CD14-positive monocyte (primary cell): ENCODE data around the gene NIT1. TPM values are rescaled to one million over a fixed set of nuclear protein-coding genes. Genes with fewer than 3 reads are reported as not detected.

Source experiments
- DNase-seq, 3 donors: peaks; one replicate each; pipeline ENCODE4 v3.0.0-alpha.2; 2011 to 2022
- H2AFZ ChIP-seq: 2 replicates; pipeline ENCODE4 v1.6.0; 2012; ENCODE audit warnings: mild to moderate bottlenecking, low read depth, low read length, inconsistent platforms; ENCODE audit not compliant: insufficient read depth, poor library complexity, severe bottlenecking
- H3K27ac ChIP-seq, 2 donors: 1 replicate in 1 of 2; 2 replicates in 1 of 2; pipeline ENCODE4 v1.5.1; 2012 to 2013; ENCODE audit warnings: low read length in 2 of 2, control low read depth in 1 of 2, inconsistent platforms in 1 of 2, low read depth in 1 of 2, mild to moderate bottlenecking in 1 of 2
- H3K27me3 ChIP-seq, 2 donors: one replicate each; pipeline versions ENCODE4 v1.6.0 to v1.6.1; 2011 to 2013; ENCODE audit warnings: low read length in 2 of 2; ENCODE audit not compliant: control insufficient read depth in 2 of 2, insufficient read depth in 2 of 2
- H3K36me3 ChIP-seq, 2 donors: replicated peaks in 1 of 2; 1 replicate in 1 of 2; 2 replicates in 1 of 2; pipeline versions ENCODE4 v1.5.1 to v1.6.1; 2012 to 2013; ENCODE audit warnings: low read length in 2 of 2, control low read depth in 1 of 2, inconsistent platforms in 1 of 2, mild to moderate bottlenecking in 1 of 2; ENCODE audit not compliant: insufficient read depth in 2 of 2, control insufficient read depth in 1 of 2
- H3K4me1 ChIP-seq, 2 donors: 1 replicate in 1 of 2; 2 replicates in 1 of 2; pipeline versions ENCODE4 v1.5.1 to v1.6.1; 2012 to 2013; ENCODE audit warnings: low read length in 2 of 2, control low read depth in 1 of 2, inconsistent platforms in 1 of 2, mild to moderate bottlenecking in 1 of 2, moderate library complexity in 1 of 2; ENCODE audit not compliant: insufficient read depth in 2 of 2, control insufficient read depth in 1 of 2
- H3K4me2 ChIP-seq: replicated peaks from 2 replicates; pipeline ENCODE3; 2012; ENCODE audit warnings: low read length, moderate library complexity, mild to moderate bottlenecking; ENCODE audit not compliant: poor library complexity, severe bottlenecking; ENCODE audit errors: extremely low read depth
- H3K4me3 ChIP-seq, 3 experiments: fragments of 200-600 bp in 1 of 3; sonication (generic) in 1 of 3; replicated peaks in 1 of 3; 1 replicate in 2 of 3; 2 replicates in 1 of 3; pipeline ENCODE4 v1.5.1; 2011 to 2013; ENCODE audit warnings: low read length in 3 of 3, mild to moderate bottlenecking in 3 of 3, control low read depth in 2 of 3, low read depth in 2 of 3, inconsistent platforms in 1 of 3, moderate library complexity in 1 of 3
- H3K79me2 ChIP-seq: 2 replicates; pipeline ENCODE4 v1.6.0; 2012; ENCODE audit warnings: mild to moderate bottlenecking, control low read depth, inconsistent platforms, low read length, moderate library complexity; ENCODE audit not compliant: insufficient read depth
- H3K9ac ChIP-seq: 2 replicates; pipeline ENCODE4 v1.6.0; 2017; ENCODE audit warnings: low read length, mild to moderate bottlenecking; ENCODE audit not compliant: insufficient read depth, poor library complexity, severe bottlenecking
- H3K9me3 ChIP-seq, 2 donors: replicated peaks in 1 of 2; 1 replicate in 1 of 2; 2 replicates in 1 of 2; pipeline versions ENCODE4 v1.5.1 to v1.6.1; 2012 to 2013; ENCODE audit warnings: low read length in 2 of 2, control low read depth in 1 of 2; ENCODE audit not compliant: control insufficient read depth in 1 of 2, insufficient read depth in 1 of 2
- H4K20me1 ChIP-seq: 2 replicates; pipeline ENCODE4 v1.6.0; 2012; ENCODE audit warnings: mild to moderate bottlenecking, low read length, control low read depth, moderate library complexity; ENCODE audit not compliant: insufficient read depth
- H3K27ac Mint-ChIP-seq, 7 donors: one replicate each; pipeline ENCODE4 v1.8.0; 2020; ENCODE audit warnings: mild to moderate bottlenecking in 7 of 7, mixed read lengths in 7 of 7, moderate library complexity in 6 of 7, inconsistent platforms in 2 of 7
- H3K27me3 Mint-ChIP-seq, 3 donors: one replicate each; pipeline ENCODE4 v1.8.0; 2021 to 2022; ENCODE audit warnings: low read depth in 3 of 3, mild to moderate bottlenecking in 3 of 3, mixed read lengths in 3 of 3, moderate library complexity in 3 of 3, inconsistent platforms in 1 of 3
- H3K36me3 Mint-ChIP-seq, 2 donors: one replicate each; pipeline ENCODE4 v1.8.0; 2020; ENCODE audit warnings: mixed read lengths in 2 of 2, inconsistent platforms in 1 of 2, mild to moderate bottlenecking in 1 of 2
- H3K4me1 Mint-ChIP-seq: one replicate; pipeline ENCODE4 v1.8.0; 2020; ENCODE audit warnings: mild to moderate bottlenecking, mixed read lengths
- H3K4me3 Mint-ChIP-seq, 2 donors: one replicate each; pipeline ENCODE4 v1.8.0; 2020; ENCODE audit warnings: mild to moderate bottlenecking in 2 of 2, mixed read lengths in 2 of 2, moderate library complexity in 1 of 2
- H3K9me3 Mint-ChIP-seq, 7 donors: one replicate each; pipeline ENCODE4 v1.8.0; 2020 to 2022; ENCODE audit warnings: mixed read lengths in 7 of 7, mild to moderate bottlenecking in 6 of 7, moderate library complexity in 6 of 7, inconsistent platforms in 2 of 7
- CTCF ChIP-seq: fragments of 200-600 bp; IDR thresholded peaks from one replicate; pipeline ENCODE4 v1.8.0; 2022; ENCODE audit warnings: antibody characterized with exemption, mild to moderate bottlenecking
- WGBS: methylation state at CpG from one replicate; pipeline ENCODE4 v1.1.5; 2013; ENCODE audit warnings: missing lambda C conversion rate; ENCODE audit not compliant: insufficient coverage; 5-methylcytosine and 5-hydroxymethylcytosine counted together
- intact Hi-C, 2 donors: fragments of 100-400 bp; cut with micrococcal nuclease; formaldehyde crosslinking; loops; one replicate each; pipeline versions ENCODE4 v1.15.0 to v1.15.1; 2023
- polyA plus RNA-seq, 3 donors: library from polyadenylated mRNA; depleted of rRNA in 1 of 3; unstranded in 2 of 3; stranded (reverse) in 1 of 3; fragments of 300-500 nt in 2 of 3; fragments of >200 nt in 1 of 3; fragmentation: Illumina TruSeq in 2 of 3; gene quantifications; 1 replicate in 2 of 3; 2 replicates in 1 of 3; pipeline ENCODE4 v1.2.3, GENCODE V29; 2012 to 2021

Gene NIT1
- polyA plus RNA-seq, 3 donors = 28.4 to 84.7 (median 35.7) TPM

DNA sequence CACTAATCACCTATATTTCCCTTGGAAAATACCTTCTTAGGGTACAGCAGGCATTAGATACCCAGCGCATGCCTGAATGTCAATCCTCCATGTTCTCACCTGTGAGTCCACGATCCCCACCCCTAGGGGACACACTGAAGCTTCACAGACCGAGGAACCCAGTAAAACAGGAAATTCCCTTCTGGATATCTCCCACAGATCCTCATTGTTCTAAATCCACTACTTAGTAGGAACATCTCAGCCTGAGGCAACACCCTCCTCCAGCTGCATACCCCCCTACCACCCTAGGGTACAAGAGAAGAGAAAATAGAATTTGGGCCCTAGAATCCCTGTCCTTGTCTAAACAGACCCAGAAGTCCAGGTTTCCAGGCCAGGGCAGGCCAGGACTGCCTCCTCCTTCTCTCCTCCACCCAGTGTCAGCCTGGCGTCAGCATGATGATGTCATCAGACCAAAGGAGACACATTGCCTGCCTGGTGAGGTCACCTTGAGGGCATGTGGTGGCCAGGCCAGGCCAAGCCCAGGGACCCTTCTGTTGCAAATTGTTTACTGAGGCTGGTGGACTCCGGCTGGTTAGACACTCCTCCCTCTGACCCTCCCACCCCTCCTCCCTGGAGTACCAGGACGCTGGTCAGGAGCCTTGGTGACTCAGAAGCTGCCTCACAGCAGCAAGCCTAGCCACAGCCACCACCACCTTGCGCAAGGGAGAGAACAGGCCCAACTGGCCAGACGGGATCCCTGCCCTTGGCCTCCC is 34.7 kb upstream of the NIT1 start:
- Mint-ChIP-seq H3K27ac (peak overlapping the region; percentile 90 to 98 (median 96)), H3K4me1 (peaks cover 69% of the 10 kb centered on the region), H3K9me3 (no peaks in the 10 kb centered on the region), H3K36me3 (peaks cover 7 to 15% of the 10 kb centered on the region in 2 donors), H3K27me3 (peaks cover 0 to 3% (median 1%) of the 10 kb centered on the region in 3 donors), H3K4me3 (peak overlapping the region; percentile 35 to 41)
- Histone ChIP-seq H3K27me3 (no peaks in the 10 kb centered on the region), H3K4me3 (peak overlapping the region in 1 of 3 experiments; percentile 7), H3K9me3 (no peaks in the 10 kb centered on the region), H2AFZ (peak overlapping the region; percentile 26), H3K27ac (peak overlapping the region; percentile 62 to 89), H3K36me3 (no peaks in the 10 kb centered on the region), H3K4me2 (peak overlapping the region; percentile 29), H3K4me1 (peaks cover 47 to 60% of the 10 kb centered on the region in 2 donors), H3K9ac (peak overlapping the region; percentile 56), H4K20me1 (no peaks in the 10 kb centered on the region), H3K79me2 (no peaks in the 10 kb centered on the region)
- TF ChIP-seq CTCF = no peak
- 36% methylated on average over 6 of the region's 8 CpGs for WGBS
- DNase-seq = peak; percentile 98 to 99 (median 99)
- intact Hi-C loops = loop anchor here in 1 of 2 donors (1.0 to 2.0 kb wide), 2 partner anchors 11 to 14 kb away; no protein-coding TSS in a partner anchor

DNA sequence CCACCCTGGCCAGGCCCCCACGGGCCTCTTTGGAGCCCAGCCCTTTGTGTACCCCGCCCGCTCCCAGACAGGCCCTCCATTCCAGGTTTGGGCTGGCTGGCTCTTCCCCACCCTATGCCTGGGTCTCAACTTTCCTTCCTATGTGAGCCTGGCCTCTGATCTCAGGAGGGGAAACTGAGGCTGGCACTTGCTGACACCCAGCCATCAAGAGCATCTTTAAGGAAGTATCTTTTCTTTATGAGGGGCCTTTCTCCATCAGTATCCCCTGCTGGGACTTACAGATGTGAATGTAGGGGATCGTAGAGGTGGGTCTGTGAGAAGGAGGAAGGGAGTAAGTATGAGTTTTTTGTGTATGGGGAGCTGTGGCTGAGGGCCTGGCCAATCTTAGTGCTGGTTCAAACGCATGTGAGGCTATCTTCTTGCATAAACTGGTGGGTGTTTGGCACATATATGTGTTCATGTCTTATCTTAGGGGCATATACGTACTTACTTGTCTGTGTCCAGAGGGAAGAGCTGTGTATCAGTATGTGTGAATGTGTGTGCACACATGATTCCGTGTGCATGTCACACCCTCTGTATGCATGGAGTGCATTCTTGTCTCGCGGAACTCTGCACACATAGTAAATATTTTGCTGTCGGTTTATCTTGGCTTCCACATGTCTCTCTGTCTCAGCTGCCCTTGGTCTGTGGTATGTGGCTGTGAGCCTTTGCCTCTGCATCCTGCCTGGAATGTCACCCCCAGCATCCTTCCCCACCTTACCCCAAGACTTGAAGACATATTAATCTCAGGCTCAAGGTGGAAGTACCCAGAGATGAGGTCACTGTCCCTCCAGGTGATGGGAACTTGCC is 33.9 kb upstream of the NIT1 start:
- TF ChIP-seq CTCF = no peak
- intact Hi-C loops = loop anchor here in 1 of 2 donors (1.0 to 2.0 kb wide), 2 partner anchors 12 to 13 kb away; no protein-coding TSS in a partner anchor
- peak overlapping the region; percentile 29 for H3K4me2 ChIP-seq
- H3K36me3 ChIP-seq = no peaks in the 10 kb centered on the region
- Mint-ChIP-seq H3K27me3 (peaks cover 0 to 3% (median 1%) of the 10 kb centered on the region in 3 donors), H3K4me1 (peaks cover 77% of the 10 kb centered on the region), H3K9me3 (no peaks in the 10 kb centered on the region), H3K4me3 (peak overlapping the region; percentile 27 to 57), H3K36me3 (peaks cover 7 to 15% of the 10 kb centered on the region in 2 donors), H3K27ac (peak overlapping the region; percentile 90 to 98 (median 96))
- 40% methylated on average over 6 of the region's 10 CpGs for WGBS
- peak overlapping the region; percentile 62 to 89 for H3K27ac ChIP-seq
- H3K9ac ChIP-seq = peak overlapping the region; percentile 49
- H3K4me1 ChIP-seq = peaks cover 55 to 68% of the 10 kb centered on the region in 2 donors
- DNase-seq = peak in 1 of 3 donors; percentile 21
- no peak overlapping the region for H3K4me3 ChIP-seq
- H2AFZ ChIP-seq = peak overlapping the region; percentile 26
- H4K20me1 ChIP-seq = no peaks in the 10 kb centered on the region
- no peaks in the 10 kb centered on the region for H3K79me2 ChIP-seq
- H3K9me3 ChIP-seq = no peaks in the 10 kb centered on the region
- no peaks in the 10 kb centered on the region for H3K27me3 ChIP-seq
